SK-N-SH (cell line): Measurements from ENCODE around the gene TC2N. TPM values are rescaled to one million over a fixed set of nuclear protein-coding genes. Genes with fewer than 3 reads are reported as not detected.

ENCODE experiments used
- CTCF ChIA-PET: fragments of 300-600, 350-600 bp; formaldehyde crosslinking; extraction: SDS; loops from one replicate; lab custom pipeline; 2021; lab: Yijun Ruan, JAX
- POLR2A ChIA-PET: fragments of 350-600 bp; sonication (Branson Sonifier 250); formaldehyde crosslinking; extraction: SDS; loops from one replicate; lab custom pipeline; 2020; ENCODE audit warnings: antibody characterized with exemption, inconsistent platforms; lab: Yijun Ruan, JAX
- DNase-seq: peaks from one replicate; pipeline ENCODE4 v3.0.0; 2012
- H2AFZ ChIP-seq: fragments of 200-600 bp; sonication (generic); 2 replicates; pipeline ENCODE4 v1.8.1; 2016; ENCODE audit warnings: antibody characterized with exemption, mild to moderate bottlenecking, low read depth
- H3F3A ChIP-seq: fragments of 200-600 bp; sonication (generic); replicated peaks from 2 replicates; pipeline ENCODE3; 2016; ENCODE audit warnings: antibody characterized with exemption, mild to moderate bottlenecking; ENCODE audit not compliant: insufficient read depth
- H3K27ac ChIP-seq, 2 experiments: fragments of 200-500 bp in 1 of 2; fragments of 200-600 bp in 1 of 2; sonication (Bioruptor generic) in 1 of 2; sonication (generic), shearing (Covaris generic) in 1 of 2; 2 replicates each; pipeline versions ENCODE4 v1.5.1 to v1.6.1; 2014 to 2016; ENCODE audit warnings: low read depth in 2 of 2, inconsistent platforms in 1 of 2, low read length in 1 of 2, mild to moderate bottlenecking in 1 of 2, mixed read lengths in 1 of 2
- H3K27me3 ChIP-seq: fragments of 200-600 bp; sonication (generic), shearing (Covaris generic); 2 replicates; pipeline ENCODE4 v1.6.1; 2016; ENCODE audit warnings: mixed run types; ENCODE audit not compliant: insufficient read depth
- H3K36me3 ChIP-seq, 2 experiments: fragments of 200-500 bp in 1 of 2; fragments of 200-600 bp in 1 of 2; sonication (Bioruptor generic) in 1 of 2; sonication (generic) in 1 of 2; replicated peaks in 1 of 2; 2 replicates each; pipeline versions ENCODE3 to v1.5.1; 2014 to 2016; ENCODE audit warnings: low read length in 1 of 2, mild to moderate bottlenecking in 1 of 2; ENCODE audit not compliant: insufficient read depth in 2 of 2, control insufficient read depth in 1 of 2
- H3K4me1 ChIP-seq, 2 experiments: fragments of 200-500 bp in 1 of 2; fragments of 200-600 bp in 1 of 2; sonication (Bioruptor generic) in 1 of 2; sonication (generic), shearing (Covaris generic) in 1 of 2; 2 replicates each; pipeline versions ENCODE4 v1.5.1 to v1.6.1; 2014 to 2016; ENCODE audit warnings: low read depth in 1 of 2, low read length in 1 of 2, mixed run types in 1 of 2; ENCODE audit not compliant: insufficient read depth in 2 of 2, control insufficient read depth in 1 of 2
- H3K4me2 ChIP-seq: fragments of 200-600 bp; sonication (generic), shearing (Covaris generic); 2 replicates; pipeline ENCODE4 v1.6.1; 2017; ENCODE audit warnings: mixed run types
- H3K4me3 ChIP-seq, 2 experiments: fragments of 200-500 bp in 1 of 2; fragments of 200-600 bp in 1 of 2; sonication (Bioruptor generic) in 1 of 2; sonication (generic), shearing (Covaris generic) in 1 of 2; 2 replicates each; pipeline versions ENCODE4 v1.5.1 to v1.8.1; 2014 to 2016; ENCODE audit warnings: low read depth in 2 of 2, inconsistent platforms in 1 of 2, low read length in 1 of 2, mild to moderate bottlenecking in 1 of 2, mixed read lengths in 1 of 2, moderate library complexity in 1 of 2
- H3K79me2 ChIP-seq: fragments of 200-600 bp; sonication (generic); 2 replicates; pipeline ENCODE4 v1.8.1; 2017; ENCODE audit warnings: mild to moderate bottlenecking; ENCODE audit not compliant: insufficient read depth
- H3K9ac ChIP-seq: fragments of 200-600 bp; sonication (generic); 2 replicates; pipeline ENCODE4 v1.6.1; 2017; ENCODE audit warnings: mixed run types
- H3K9me2 ChIP-seq: fragments of 200-600 bp; sonication (generic); 2 replicates; pipeline ENCODE4 v1.6.1; 2017; ENCODE audit warnings: mixed run types
- H3K9me3 ChIP-seq: fragments of 200-600 bp; sonication (generic); 2 replicates; pipeline ENCODE4 v1.6.1; 2017; ENCODE audit warnings: mixed run types, mild to moderate bottlenecking, moderate library complexity
- H4K20me1 ChIP-seq: fragments of 200-600 bp; sonication (generic); 2 replicates; pipeline ENCODE4 v1.6.1; 2017; ENCODE audit warnings: mild to moderate bottlenecking, mixed run types; ENCODE audit not compliant: insufficient read depth
- CHD2 ChIP-seq: fragments of 150-350 bp; IDR thresholded peaks from 2 replicates; pipeline ENCODE4 v1.6.1; 2018; ENCODE audit warnings: low read length; ENCODE audit not compliant: partially characterized antibody
- CTCF ChIP-seq: fragments of 200-600 bp; sonication (generic); IDR thresholded peaks from 2 replicates; pipeline ENCODE4 v1.6.1; 2017; ENCODE audit warnings: antibody characterized with exemption, mild to moderate bottlenecking, moderate library complexity
- ELF1 ChIP-seq: IDR thresholded peaks from 2 replicates; pipeline ENCODE4 v1.4.0; 2012
- EP300 ChIP-seq, 2 experiments: IDR thresholded peaks; 2 replicates each; pipeline versions ENCODE4 v1.4.0 to v1.6.1; 2012; ENCODE audit warnings: borderline replicate concordance in 1 of 2, low read depth in 1 of 2, low read length in 1 of 2
- EZH2phosphoT487 ChIP-seq: fragments of 200-600 bp; sonication (generic); IDR thresholded peaks from 2 replicates; pipeline ENCODE4 v1.6.1; 2017; ENCODE audit warnings: low read depth, mixed run types, mild to moderate bottlenecking, antibody characterized with exemption, moderate library complexity, borderline replicate concordance
- FOXM1 ChIP-seq: IDR thresholded peaks from 2 replicates; pipeline ENCODE4 v1.4.0; 2012; ENCODE audit warnings: low read depth, mild to moderate bottlenecking
- GABPA ChIP-seq: IDR thresholded peaks from 2 replicates; pipeline ENCODE4 v1.4.0; 2012; ENCODE audit warnings: low read depth, mild to moderate bottlenecking
- GATA2 ChIP-seq: sonication (generic); formaldehyde crosslinking; IDR thresholded peaks from 2 replicates; pipeline ENCODE4 v1.5.0; 2020; ENCODE audit warnings: mild to moderate bottlenecking, missing genetic modification reagents
- MEF2A ChIP-seq: IDR thresholded peaks from 2 replicates; pipeline ENCODE4 v1.4.0; 2012; ENCODE audit warnings: low read depth, borderline replicate concordance
- MXI1 ChIP-seq: IDR thresholded peaks from 2 replicates; pipeline ENCODE4 v1.6.1; 2012; ENCODE audit warnings: mild to moderate bottlenecking, low read depth, low read length, improper control_type of control experiment
- NFIC ChIP-seq: IDR thresholded peaks from 2 replicates; pipeline ENCODE4 v1.4.0; 2012; ENCODE audit warnings: borderline replicate concordance
- NRF1 ChIP-seq: IDR thresholded peaks from 2 replicates; pipeline ENCODE4 v1.6.1; 2012; ENCODE audit warnings: low read depth, mild to moderate bottlenecking, low read length
- PBX3 ChIP-seq: IDR thresholded peaks from 2 replicates; pipeline ENCODE4; 2012
- POLR2AphosphoS5 ChIP-seq: IDR thresholded peaks from 2 replicates; pipeline ENCODE4 v1.6.1; 2012; ENCODE audit warnings: low read depth, low read length
- RAD21 ChIP-seq: IDR thresholded peaks from 2 replicates; pipeline ENCODE4 v1.6.1; 2012; ENCODE audit warnings: mild to moderate bottlenecking, low read length
- RCOR1 ChIP-seq: fragments of 150-350 bp; IDR thresholded peaks from 2 replicates; pipeline ENCODE4 v1.6.1; 2017; ENCODE audit warnings: antibody characterized with exemption, low read length
- REST ChIP-seq: IDR thresholded peaks from 2 replicates; pipeline ENCODE4 v1.6.1; 2012; ENCODE audit warnings: mild to moderate bottlenecking, low read depth, low read length, moderate library complexity
- SMC3 ChIP-seq: IDR thresholded peaks from 2 replicates; pipeline ENCODE4 v1.6.1; 2012; ENCODE audit warnings: low read depth, low read length, improper control_type of control experiment
- TEAD4 ChIP-seq: IDR thresholded peaks from 2 replicates; pipeline ENCODE4 v1.4.0; 2012; ENCODE audit warnings: mild to moderate bottlenecking, borderline replicate concordance; ENCODE audit not compliant: insufficient read depth
- USF1 ChIP-seq: IDR thresholded peaks from 2 replicates; pipeline ENCODE4 v1.4.0; 2012; ENCODE audit warnings: low read depth, borderline replicate concordance
- WGBS: methylation state at CpG from one replicate; pipeline ENCODE4 v1.1.6; 2017; ENCODE audit warnings: low lambda C conversion rate; 5-methylcytosine and 5-hydroxymethylcytosine counted together
- polyA plus RNA-seq, 3 experiments: library from polyadenylated mRNA; depleted of rRNA; stranded (reverse); fragments of >200 nt; gene quantifications; 2 replicates each; pipeline ENCODE4 v1.2.3, GENCODE V29; 2012

Gene TC2N
- polyA plus RNA-seq, 1 of the 3 experiments (the other 2 are of a cell fraction) = not detected

GRCh38 chr14:91912035-91912434 lies 44.7 kb upstream of the TC2N start (continued):
- TF ChIP-seq USF1 = no peak

- no peak overlapping the region for H2AFZ ChIP-seq
These were observed 44.2 kb upstream of the TC2N start for GRCh38 chr14:91911474-91912032.

More at GRCh38 chr14:91911474-91912032, 44.2 kb upstream of the TC2N start:
- no peaks in the 10 kb centered on the region for H4K20me1 ChIP-seq
- no peak overlapping the region for H3K4me3 ChIP-seq
- 35% methylated on average over 9 of the region's 9 CpGs for WGBS
- peaks cover 5 to 25% of the 10 kb centered on the region in 2 experiments for H3K36me3 ChIP-seq
- no peak overlapping the region for H3K4me2 ChIP-seq
- peaks cover 5% of the 10 kb centered on the region for H3F3A ChIP-seq
- H3K9ac ChIP-seq = no peak overlapping the region
- TF ChIP-seq POLR2AphosphoS5 (no peak), RAD21 (peak; percentile 59), FOXM1 (no peak), REST (no peak), ELF1 (no peak), TEAD4 (no peak), NFIC (no peak), EZH2phosphoT487 (no peak), RCOR1 (no peak), EP300 (IDR thresholded peaks at IDR 0.05; ENCODE audit: borderline replicate concordance in 1 of 2, low read depth in 1 of 2, low read length in 1 of 2) (no peak), CHD2 (no peak), USF1 (no peak), SMC3 (peak; percentile 25), GATA2 (CRISPR knock-in tag) (no peak), CTCF (peak; percentile 60), MXI1 (no peak), GABPA (no peak), PBX3 (no peak), NRF1 (no peak), MEF2A (no peak)
- no peaks in the 10 kb centered on the region for H3K27me3 ChIP-seq
- no peak overlapping the region for H3K27ac ChIP-seq
- ChIA-PET CTCF (interaction anchor here (0.7 to 2.5 kb wide), 9 partner anchors 8 to 588 kb away, joined by 3 to 7 read pairs (median 3); no protein-coding TSS in a partner anchor), POLR2A (no interaction called here)
- no peaks in the 10 kb centered on the region; the same call in 1 of the 2 replicates for H3K79me2 ChIP-seq
- peak; percentile 42 for DNase-seq
- no peaks in the 10 kb centered on the region for H3K9me2 ChIP-seq
- no peaks in the 10 kb centered on the region for H3K4me1 ChIP-seq
- no peaks in the 10 kb centered on the region for H3K9me3 ChIP-seq
